Stimulated activated CD4-positive, alpha-beta T cell treated with anti-CD3 and anti-CD28 coated beads, Interleukin-12 subunit alpha, Interleukin-12 subunit beta, amount 100 ng/mL, for 24 hours (primary cell): Measurements from ENCODE around the gene RGS7.
"Not testable (repeated sequence)": the region's sequence is repeated elsewhere in the genome, so short reads cannot be mapped to it uniquely, and the experiment has no call there.

Experiments
- DNase-seq, 2 experiments: peaks; one replicate each; pipeline ENCODE4 v3.0.0-alpha.2; 2020; ENCODE audit warnings: low read depth in 2 of 2

The RGS7 gene

GRCh38 chr1:240784776-240785175, 572.2 kb downstream of the RGS7 start:
- DNase-seq, result no peak

- DNase-seq, result not testable (repeated sequence)
Observed at GRCh38 chr1:240783728-240784137, 573.3 kb downstream of the RGS7 start.

- no peak for DNase-seq
Observed at GRCh38 chr1:240776237-240776636, 580.8 kb downstream of the RGS7 start.

DNA sequence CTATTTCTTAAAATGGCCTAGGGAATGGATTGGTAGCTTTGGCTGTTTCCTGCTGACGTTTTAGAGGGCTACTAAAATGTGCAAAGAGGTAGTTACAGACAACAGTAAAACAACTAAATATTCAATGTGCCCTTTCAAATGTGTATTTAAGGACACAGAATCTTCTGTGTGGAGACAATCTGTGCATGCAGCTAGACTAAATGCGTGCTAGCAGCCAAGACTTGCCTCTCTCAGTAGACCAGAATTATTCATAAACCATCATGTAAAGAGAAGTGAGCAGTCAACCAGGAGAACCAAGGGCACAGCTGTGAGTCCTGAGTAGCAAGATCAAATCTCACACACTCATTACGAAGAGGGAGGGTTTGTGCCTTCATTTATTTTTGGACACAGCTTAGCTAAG, 584.9 kb downstream of the RGS7 start:
- no peak for DNase-seq

DNA sequence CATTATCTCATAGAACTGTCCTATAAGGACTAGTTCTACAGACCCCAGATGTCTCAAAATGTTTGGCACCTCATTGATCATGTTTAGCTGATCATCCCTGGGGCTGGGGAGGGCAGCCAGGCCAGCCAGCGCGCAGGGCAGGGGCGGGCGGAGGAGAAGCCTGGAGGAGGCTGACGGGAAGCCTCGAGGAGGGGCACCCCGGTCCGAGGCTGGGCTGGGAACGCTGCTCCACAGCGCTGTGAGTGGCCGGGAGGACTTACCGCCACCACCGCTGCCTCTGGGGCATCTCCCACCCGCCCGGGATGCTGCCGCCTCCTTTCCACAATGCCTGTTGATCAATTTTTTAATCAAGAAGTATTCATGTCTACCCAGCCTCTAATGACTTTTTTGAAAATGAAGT, 585.6 kb downstream of the RGS7 start:
- DNase-seq, result no peak

DNA sequence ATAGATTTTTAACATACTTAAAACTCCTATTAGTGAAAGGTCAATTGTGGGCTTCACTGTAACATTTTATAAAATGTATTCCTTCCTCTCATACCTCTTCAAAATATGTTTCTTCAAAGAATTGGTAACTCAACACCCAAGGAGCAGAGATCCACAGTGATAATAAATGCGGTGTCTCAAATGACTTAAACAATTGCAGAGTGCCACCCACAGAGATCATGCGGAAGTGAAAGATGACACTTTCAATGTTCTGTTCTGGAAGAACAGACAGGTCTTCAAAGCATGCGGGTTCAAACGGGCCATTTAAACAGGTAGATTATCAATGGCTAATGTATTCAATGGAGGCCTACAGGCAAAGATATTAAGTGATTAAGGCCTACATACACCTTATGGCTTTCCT, 588.0 kb downstream of the RGS7 start:
- no peak for DNase-seq

DNA sequence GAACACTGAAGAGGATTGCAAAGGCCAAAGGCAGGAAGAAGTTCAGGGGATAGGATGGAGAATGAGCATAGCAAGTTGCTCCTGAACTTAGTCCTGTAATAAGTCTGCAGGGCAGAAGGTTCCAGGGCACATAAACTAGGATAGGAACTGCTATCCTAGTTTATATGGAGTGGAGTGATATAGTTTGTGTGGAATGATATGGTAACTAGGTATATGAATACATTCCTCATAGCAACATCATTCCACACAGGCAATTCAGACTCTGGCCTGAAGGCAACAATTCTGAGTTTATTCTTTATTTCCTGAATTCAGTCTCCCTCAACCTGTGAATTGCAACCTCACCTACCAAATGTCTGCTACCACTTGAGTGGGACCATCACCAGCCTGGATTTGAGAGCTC, 590.2 kb downstream of the RGS7 start:
- DNase-seq, result no peak

- no peak for DNase-seq
Observed at GRCh38 chr1:240765732-240766363, 591.2 kb downstream of the RGS7 start.

- DNase-seq, result no peak
Observed at GRCh38 chr1:240763771-240764170, 593.2 kb downstream of the RGS7 start.

- DNase-seq, result not testable (repeated sequence)
Observed at GRCh38 chr1:240763095-240763494, 593.9 kb downstream of the RGS7 start.

DNA sequence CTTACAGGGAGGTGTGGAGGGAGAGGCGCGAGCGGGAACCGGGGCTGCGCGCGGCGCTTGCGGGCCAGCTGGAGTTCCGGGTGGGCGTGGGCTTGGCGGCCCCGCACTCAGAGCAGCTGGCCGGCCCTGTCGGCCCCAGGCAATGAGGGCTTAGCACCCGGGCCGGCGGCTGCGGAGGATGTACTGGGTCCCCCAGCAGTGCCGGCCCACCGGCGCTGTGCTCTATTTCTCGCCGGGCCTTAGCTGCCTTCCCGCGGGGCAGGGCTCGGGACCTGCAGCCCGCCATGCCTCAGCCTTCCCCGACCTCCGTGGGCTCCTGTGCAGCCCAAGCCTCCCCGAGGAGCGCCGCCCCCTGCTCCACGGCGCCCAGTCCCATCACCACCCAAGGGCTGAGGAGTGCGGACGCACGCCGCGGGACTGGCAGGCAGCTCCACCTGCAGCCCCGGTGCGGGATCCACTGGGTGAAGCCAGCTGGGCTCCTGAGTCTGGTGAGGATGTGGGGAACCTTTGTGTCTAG, 594.5 kb downstream of the RGS7 start:
- DNase-seq, result not testable (repeated sequence)

DNA sequence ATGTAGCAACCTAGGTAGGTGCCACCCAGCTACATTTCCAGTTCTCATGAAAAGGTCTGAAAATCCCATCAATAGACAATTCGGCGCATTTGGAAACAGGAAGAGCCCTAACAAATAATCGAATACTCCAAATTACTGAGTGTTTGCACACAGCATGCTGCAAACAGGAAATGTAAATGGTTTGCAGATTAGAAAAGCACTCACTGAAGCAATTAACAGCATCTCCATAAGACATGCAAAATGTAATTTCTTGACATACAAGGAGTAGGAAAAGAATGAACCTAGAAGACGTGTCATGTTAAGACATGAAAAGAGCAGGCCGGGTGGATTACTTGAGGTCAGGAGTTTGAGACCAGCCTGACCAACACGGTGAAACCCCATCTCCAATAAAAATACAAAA, 598.2 kb downstream of the RGS7 start:
- DNase-seq, result not testable (repeated sequence)

GRCh38 chr1:240758296-240758695, 598.7 kb downstream of the RGS7 start:
- DNase-seq, result no peak

DNA sequence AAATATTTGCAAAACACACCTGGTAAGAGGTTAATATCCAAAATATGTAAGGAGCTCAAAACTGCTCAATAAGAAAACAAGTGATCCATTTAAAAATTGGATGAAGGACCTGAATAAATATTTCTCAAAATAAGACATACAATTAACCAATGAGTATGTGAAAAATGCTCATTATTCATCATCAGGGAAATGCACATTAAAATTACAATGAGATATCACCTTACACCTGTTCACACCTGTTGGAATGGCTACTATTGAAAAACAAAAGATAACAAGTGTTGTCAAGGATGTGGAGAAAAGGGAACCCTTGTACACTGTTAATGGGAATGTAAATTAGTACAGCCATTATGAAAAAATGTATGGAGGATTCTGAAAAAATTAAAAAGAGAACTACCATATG, 609.1 kb downstream of the RGS7 start:
- no peak for DNase-seq

- DNase-seq, result no peak
Observed at GRCh38 chr1:240743705-240744104, 613.3 kb downstream of the RGS7 start.

DNA sequence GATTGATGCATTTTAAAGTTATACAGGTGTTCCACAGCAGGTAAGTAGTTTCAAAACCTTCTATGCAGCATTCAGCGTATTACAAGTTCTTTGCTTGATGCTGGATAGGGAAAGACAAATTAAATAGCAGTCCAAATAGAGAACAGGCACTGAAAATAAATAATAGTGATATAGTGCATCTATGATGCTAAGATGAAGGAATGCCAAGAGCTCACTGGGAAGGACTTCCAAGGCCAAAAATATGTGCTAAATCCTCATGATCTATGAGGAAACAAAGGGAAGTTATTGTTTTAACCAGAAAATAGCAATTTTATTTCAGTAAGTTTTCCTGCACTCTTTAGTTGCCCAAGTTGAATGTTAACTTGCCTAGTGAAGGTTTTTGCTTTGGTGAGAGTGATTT, 617.3 kb downstream of the RGS7 start:
- no peak for DNase-seq

- no peak for DNase-seq
Observed at GRCh38 chr1:240739139-240739538, 617.9 kb downstream of the RGS7 start.

DNA sequence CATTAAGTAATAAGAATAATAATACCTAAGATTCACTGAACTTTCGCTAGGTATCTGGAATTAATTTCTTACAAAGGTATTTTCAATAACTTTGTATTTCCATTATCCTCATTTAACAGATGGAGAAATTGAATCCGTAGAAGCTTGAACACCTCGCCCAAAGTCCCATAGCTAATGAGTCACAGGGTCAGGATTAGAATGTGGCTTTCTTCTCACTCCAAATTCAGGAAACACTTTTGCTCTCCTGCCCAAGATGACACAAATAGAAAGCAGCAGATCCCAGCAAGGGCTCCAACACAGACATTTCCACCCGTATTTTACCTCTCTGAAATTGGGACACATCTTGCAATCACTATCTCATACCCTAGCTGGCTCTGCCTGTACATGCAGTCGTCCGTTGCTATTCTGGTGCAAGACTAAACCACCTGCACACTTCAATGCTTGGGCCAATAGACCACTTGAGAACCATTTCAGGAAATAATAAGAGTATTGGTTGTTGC, 619.2 kb downstream of the RGS7 start:
- no peak for DNase-seq

DNA sequence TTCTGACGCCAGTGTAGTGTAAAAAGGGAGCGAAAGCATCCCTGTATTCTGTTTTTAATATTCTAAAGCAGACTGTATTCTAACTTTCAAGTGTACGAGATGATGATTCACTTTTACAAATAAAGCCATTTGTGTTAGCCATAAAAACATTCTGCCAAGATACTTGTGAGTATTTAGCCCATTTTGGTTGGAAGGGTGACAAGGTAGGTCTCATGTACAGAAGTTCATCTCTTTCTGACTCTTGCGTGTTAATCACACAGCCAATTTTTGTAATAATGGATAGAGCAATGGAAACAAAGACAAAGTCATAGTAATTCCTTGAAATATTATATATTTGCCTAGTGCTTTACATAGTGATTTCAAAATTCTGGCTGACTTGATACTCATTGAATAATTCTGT, 619.7 kb downstream of the RGS7 start:
- DNase-seq, result no peak

DNA sequence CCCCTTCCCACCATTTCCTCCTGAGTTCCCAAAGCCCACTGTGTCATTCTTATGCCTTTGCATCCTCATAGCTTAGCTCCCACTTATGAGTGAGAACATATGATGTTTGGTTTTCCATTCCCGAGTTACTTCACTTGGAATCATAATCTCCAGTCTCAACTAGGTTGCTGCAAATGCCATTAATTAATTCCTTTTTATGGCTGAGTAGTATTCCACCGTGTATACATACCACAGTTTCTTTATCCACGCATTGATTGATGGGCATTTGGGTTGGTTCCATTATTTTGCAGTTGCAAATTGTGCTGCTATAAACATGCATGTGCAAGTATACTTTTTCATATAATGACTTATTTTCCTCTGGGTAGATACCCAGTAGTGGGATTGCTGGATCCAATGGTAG, 622.3 kb downstream of the RGS7 start:
- DNase-seq, result not testable (repeated sequence)

- DNase-seq, result no peak
Observed at GRCh38 chr1:240734001-240734400, 623.0 kb downstream of the RGS7 start.

GRCh38 chr1:240732390-240732789, 624.6 kb downstream of the RGS7 start:
- no peak for DNase-seq
